ENCODE data around the gene CACNG4.

The CACNG4 gene

DNA sequence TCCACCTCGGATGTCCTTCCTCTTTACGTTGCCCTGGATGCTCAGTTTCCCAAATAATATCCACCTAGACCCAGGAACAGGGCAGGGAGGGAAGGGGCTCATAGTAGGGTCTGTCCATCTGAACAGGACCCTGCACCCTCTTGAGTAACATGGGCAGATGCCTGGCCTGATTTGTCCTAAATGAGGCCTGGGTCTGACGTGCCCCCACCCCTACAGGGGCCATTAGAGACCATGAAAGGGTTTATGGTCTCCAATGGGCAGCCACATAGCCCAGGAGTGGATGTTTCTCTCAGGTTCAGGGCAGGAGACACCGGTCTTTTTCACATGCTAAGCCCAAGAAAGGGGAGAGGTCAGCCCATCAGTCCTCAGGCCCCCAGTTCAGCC lies 86.6 kb downstream of the CACNG4 start:
- H3K27me3 ChIP-seq, result no peaks in the 10 kb centered on the region
- no peak overlapping the region for H3K4me3 ChIP-seq (ENCODE audit: low read depth, low read length)
- TF ChIP-seq CTCF (IDR thresholded peaks at IDR 0.05; ENCODE audit: low read depth, low read length), result no peak

DNA sequence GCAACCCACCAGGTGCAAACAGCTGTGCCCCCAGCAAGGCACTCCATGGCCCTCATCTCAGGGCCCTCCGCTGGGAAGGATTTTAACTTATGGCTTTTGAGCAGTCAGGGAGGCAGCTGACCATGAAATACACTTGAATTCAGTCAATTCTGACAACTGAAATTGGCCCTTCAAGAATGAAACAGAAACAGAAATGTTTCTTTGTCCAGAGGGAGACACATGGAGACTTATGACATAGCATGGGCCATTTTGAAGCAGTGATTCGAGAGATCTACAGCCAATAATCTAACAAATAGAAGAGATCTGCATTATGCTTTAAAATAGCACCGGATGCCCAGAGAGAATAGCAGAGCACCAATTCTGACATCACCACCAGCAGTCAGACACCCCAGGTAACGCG lies 87.3 kb downstream of the CACNG4 start:
- Histone ChIP-seq H3K27me3 (no peaks in the 10 kb centered on the region), H3K9me3 (peaks cover 7% of the 10 kb centered on the region), H3K4me3 (ENCODE audit: low read depth, low read length) (no peak overlapping the region), H3K36me3 (no peaks in the 10 kb centered on the region; the same call in 1 of the 2 replicates), H3K4me1 (peaks cover 4% of the 10 kb centered on the region)
- no peak for DNase-seq
- no peak for TF ChIP-seq CTCF (IDR thresholded peaks at IDR 0.05; ENCODE audit: low read depth, low read length)

More for the DNA sequence above, 86.6 kb downstream of the CACNG4 start:
- peaks cover 4% of the 10 kb centered on the region for H3K4me1 ChIP-seq
- DNase-seq, result no peak
- H3K36me3 ChIP-seq, result no peaks in the 10 kb centered on the region; the same call in 1 of the 2 replicates
- H3K9me3 ChIP-seq, result peaks cover 7% of the 10 kb centered on the region

DNA sequence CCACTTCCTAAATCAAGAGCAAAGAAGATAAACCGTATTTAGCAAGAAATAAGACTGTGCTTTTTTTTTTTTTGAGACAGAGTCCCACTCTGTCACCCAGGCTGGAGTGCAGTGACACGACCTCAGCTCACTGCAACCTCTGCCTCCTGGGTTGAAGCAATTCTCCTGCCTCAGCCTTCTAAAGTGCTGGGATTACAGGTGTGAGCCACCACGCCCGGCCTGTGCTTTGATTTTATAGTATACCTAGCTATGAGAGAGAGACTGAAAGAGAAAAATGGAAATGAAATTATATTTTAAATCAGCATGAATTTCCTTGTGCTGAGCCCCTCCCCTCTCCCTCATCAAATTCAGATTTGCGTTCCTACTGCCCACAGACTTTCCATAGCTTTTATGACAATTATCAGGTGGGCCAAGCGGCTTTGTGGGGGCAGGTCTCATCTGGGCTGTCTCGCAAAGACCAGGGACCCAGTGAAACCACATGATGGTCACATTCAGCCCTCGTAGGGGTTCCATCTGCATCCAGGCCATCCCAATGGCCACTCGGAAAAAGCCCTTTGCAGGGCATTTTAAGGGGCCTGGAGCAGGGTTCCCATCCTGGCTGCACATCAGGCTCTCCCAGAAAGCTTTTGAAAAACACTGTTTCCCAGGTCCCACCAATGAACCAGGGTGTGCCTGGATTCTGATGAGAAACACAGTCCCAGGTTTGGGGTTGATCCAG lies 88.4 kb downstream of the CACNG4 start:
- no peak for DNase-seq
- Histone ChIP-seq H3K4me1 (no peaks in the 10 kb centered on the region), H3K27me3 (no peaks in the 10 kb centered on the region), H3K4me3 (ENCODE audit: low read depth, low read length) (no peak overlapping the region), H3K9me3 (peaks cover 4% of the 10 kb centered on the region), H3K36me3 (no peaks in the 10 kb centered on the region; the same call in 1 of the 2 replicates)
- no peak for TF ChIP-seq CTCF (IDR thresholded peaks at IDR 0.05; ENCODE audit: low read depth, low read length)

DNA sequence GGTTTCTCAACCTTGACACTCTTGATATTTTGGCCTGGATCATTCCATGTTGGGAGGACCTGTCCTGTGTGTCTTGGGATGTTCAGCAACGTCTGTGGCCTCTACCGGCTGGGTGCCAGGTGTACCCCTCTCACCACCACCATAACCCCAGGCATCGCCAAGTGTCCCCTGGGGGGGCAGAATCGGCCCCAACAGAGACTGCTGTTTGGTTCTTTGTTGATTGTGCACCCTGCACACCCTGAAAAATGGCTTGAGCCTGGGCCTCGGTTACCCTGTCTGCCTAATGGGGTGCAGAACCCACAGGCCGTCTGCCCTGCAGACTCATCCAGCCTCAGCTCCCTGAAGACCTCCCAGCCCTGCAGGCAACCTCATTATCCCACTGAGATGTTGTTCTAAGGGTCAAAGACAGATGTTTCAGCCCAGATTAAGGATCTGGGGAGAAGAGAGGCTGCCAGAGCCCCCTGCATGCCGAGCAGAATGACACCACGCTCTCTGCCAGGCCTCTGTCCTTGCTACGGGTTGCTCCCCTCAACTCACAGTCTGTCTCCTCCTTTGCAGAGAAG lies 89.0 kb downstream of the CACNG4 start:
- no peak for DNase-seq
- no peaks in the 10 kb centered on the region; the same call in 1 of the 2 replicates for H3K36me3 ChIP-seq
- TF ChIP-seq CTCF (IDR thresholded peaks at IDR 0.05; ENCODE audit: low read depth, low read length), result no peak
- no peaks in the 10 kb centered on the region for H3K27me3 ChIP-seq
- no peaks in the 10 kb centered on the region for H3K4me1 ChIP-seq
- H3K4me3 ChIP-seq (ENCODE audit: low read depth, low read length), result no peak overlapping the region
- H3K9me3 ChIP-seq, result peaks cover 4% of the 10 kb centered on the region; the same call in 1 of the 2 replicates

DNA sequence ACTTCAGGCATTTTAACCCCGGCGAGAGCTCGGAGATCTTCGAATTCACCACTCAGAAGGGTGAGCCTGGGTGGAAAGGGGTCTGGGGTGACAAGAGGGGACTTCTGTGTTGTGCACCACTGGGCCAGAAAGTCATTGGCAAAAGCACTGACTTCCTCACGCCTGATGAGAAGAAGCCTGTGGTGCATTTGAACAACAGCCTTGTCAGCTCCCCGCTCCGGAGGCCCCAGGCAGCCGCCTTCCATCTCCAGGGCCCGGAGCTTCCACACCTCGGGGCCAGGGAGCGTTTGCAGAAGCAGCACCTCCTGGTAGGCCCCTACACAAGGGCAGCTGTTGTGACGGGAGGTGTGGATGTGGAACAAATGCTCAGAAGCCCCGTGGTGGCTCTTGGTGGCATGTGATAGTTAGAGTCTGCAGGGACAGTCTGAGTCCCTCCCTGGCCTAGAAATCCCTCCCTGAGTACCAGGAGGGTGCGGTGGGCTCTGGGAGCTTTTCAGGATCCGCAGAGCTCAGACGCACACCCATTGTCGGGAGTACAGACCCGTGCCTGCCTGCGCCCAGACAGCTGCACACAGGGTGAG lies 89.6 kb downstream of the CACNG4 start:
- no peak for DNase-seq
- no peaks in the 10 kb centered on the region for H3K4me1 ChIP-seq

More for the DNA sequence above, 89.6 kb downstream of the CACNG4 start:
- Histone ChIP-seq H3K9me3 (peaks cover under 1% of the 10 kb centered on the region; the same call in 1 of the 2 replicates), H3K27me3 (no peaks in the 10 kb centered on the region), H3K4me3 (ENCODE audit: low read depth, low read length) (no peak overlapping the region), H3K36me3 (no peaks in the 10 kb centered on the region; the same call in 1 of the 2 replicates)
- TF ChIP-seq CTCF (IDR thresholded peaks at IDR 0.05; ENCODE audit: low read depth, low read length), result no peak

All from BE2C (cell line).